Endodermal cell (in vitro differentiated cells): ENCODE results near the gene TRIM2. TPM values are rescaled to one million over a fixed set of nuclear protein-coding genes. Genes with fewer than 3 reads are reported as not detected.

Source experiments
- DNase-seq: peaks from one replicate; pipeline ENCODE4 v3.0.0-alpha.2; 2017
- H3K27ac ChIP-seq: 2 replicates; pipeline ENCODE4 v1.5.1; 2013; ENCODE audit warnings: mild to moderate bottlenecking, low read depth, low read length, moderate library complexity
- H3K27me3 ChIP-seq: 2 replicates; pipeline ENCODE4 v1.6.1; 2013; ENCODE audit warnings: mild to moderate bottlenecking, low read length, moderate library complexity; ENCODE audit not compliant: insufficient read depth, control insufficient read depth, poor library complexity, severe bottlenecking
- H3K36me3 ChIP-seq: 2 replicates; pipeline ENCODE4 v1.7.0; 2013; ENCODE audit warnings: mild to moderate bottlenecking, low read length, moderate library complexity; ENCODE audit not compliant: control insufficient read depth, insufficient read depth
- H3K4me1 ChIP-seq: one replicate; pipeline ENCODE4 v1.7.0; 2013; ENCODE audit warnings: low read length; ENCODE audit not compliant: control insufficient read depth, insufficient read depth
- H3K4me3 ChIP-seq: 2 replicates; pipeline ENCODE4 v1.5.1; 2013; ENCODE audit warnings: mild to moderate bottlenecking, low read length, moderate library complexity
- H3K9ac ChIP-seq: 2 replicates; pipeline ENCODE4 v1.6.1; 2013; ENCODE audit warnings: mild to moderate bottlenecking, low read length, moderate library complexity; ENCODE audit not compliant: poor library complexity, severe bottlenecking; ENCODE audit errors: extremely low read depth
- H3K9me3 ChIP-seq: 2 replicates; pipeline ENCODE4 v1.6.1; 2013; ENCODE audit warnings: mild to moderate bottlenecking, low read length, moderate library complexity; ENCODE audit not compliant: control insufficient read depth
- H3K27ac Mint-ChIP-seq: 2 replicates; pipeline ENCODE4 v1.8.0; 2020; ENCODE audit warnings: mixed read lengths
- H3K27me3 Mint-ChIP-seq: 2 replicates; pipeline ENCODE4 v1.8.0; 2021; ENCODE audit warnings: mild to moderate bottlenecking, mixed read lengths; ENCODE audit not compliant: insufficient read depth
- H3K36me3 Mint-ChIP-seq: 2 replicates; pipeline ENCODE4 v1.8.0; 2020; ENCODE audit warnings: low read depth, mixed read lengths
- H3K4me1 Mint-ChIP-seq: 2 replicates; pipeline ENCODE4 v1.8.0; 2020; ENCODE audit warnings: mixed read lengths
- H3K4me3 Mint-ChIP-seq: 2 replicates; pipeline ENCODE4 v1.8.0; 2020; ENCODE audit warnings: mild to moderate bottlenecking, moderate library complexity, mixed read lengths
- H3K9me3 Mint-ChIP-seq: 2 replicates; pipeline ENCODE4 v1.8.0; 2020; ENCODE audit warnings: mild to moderate bottlenecking, mixed read lengths
- WGBS, 2 experiments: methylation state at CpG; one replicate each; pipeline versions ENCODE4 v1.1.5 to v1.1.7; 2013; ENCODE audit warnings: missing lambda C conversion rate in 2 of 2, mixed read lengths in 1 of 2; ENCODE audit not compliant: insufficient coverage in 1 of 2, insufficient read length in 1 of 2; 5-methylcytosine and 5-hydroxymethylcytosine counted together
- total RNA-seq, 2 donors: library from RNA; stranded (reverse); fragmentation: NEBNext Ultra II Directional in 1 of 2; extraction: Animal tissue kit (Norgen Biotek cat#: 25700) in 1 of 2; gene quantifications; 2 replicates in 1 of 2; 3 replicates in 1 of 2; pipeline ENCODE4 v1.2.1, GENCODE V29; 2021
- TF ChIP-seq, protein P1 (sequence below): fragments of 200-600 bp; sonication (generic); conservative IDR thresholded peaks from 2 replicates; pipeline ENCODE4 v1.5.0; 2021; ENCODE audit warnings: antibody characterized with exemption, mild to moderate bottlenecking

Gene TRIM2
- total RNA-seq, 2 donors from 2014 or later, result 31.8 to 56.1 TPM

DNA sequence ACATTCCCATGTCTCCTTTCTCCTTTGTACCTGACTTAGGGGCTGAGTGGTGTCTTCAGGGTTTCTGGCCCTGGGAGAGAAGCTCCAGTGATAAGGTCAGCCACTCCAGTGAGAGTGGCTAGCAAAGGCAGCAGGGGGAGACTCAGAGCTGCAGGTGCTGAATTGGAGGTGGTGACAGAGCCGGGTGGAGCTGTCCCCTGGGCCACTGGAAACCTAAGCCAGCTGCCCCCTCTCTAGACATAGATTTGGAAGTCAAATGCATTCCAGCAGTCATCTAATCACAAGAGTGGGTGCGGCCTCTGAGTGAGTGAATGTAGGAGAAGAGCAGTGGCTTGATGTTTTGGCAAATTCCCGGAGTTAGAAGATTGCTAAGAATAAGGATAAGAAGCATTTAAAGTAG, 28.5 kb downstream of the TRIM2 start:
- H3K4me1 ChIP-seq, result no peaks in the 10 kb centered on the region
- no peak overlapping the region for H3K4me3 ChIP-seq
- 57% methylated on average over 2 to 3 of the region's 3 CpGs for WGBS, 2 experiments
- no peak overlapping the region for H3K4me3 Mint-ChIP-seq
- no peak overlapping the region for H3K9ac ChIP-seq
- H3K9me3 Mint-ChIP-seq, result no peaks in the 10 kb centered on the region
- no peaks in the 10 kb centered on the region for H3K27me3 ChIP-seq
- peaks cover 4% of the 10 kb centered on the region for H3K36me3 ChIP-seq
- H3K27ac Mint-ChIP-seq, result no peak overlapping the region
- H3K9me3 ChIP-seq, result no peaks in the 10 kb centered on the region
- peaks cover 9% of the 10 kb centered on the region for H3K27me3 Mint-ChIP-seq
- TF ChIP-seq, protein P1, sequence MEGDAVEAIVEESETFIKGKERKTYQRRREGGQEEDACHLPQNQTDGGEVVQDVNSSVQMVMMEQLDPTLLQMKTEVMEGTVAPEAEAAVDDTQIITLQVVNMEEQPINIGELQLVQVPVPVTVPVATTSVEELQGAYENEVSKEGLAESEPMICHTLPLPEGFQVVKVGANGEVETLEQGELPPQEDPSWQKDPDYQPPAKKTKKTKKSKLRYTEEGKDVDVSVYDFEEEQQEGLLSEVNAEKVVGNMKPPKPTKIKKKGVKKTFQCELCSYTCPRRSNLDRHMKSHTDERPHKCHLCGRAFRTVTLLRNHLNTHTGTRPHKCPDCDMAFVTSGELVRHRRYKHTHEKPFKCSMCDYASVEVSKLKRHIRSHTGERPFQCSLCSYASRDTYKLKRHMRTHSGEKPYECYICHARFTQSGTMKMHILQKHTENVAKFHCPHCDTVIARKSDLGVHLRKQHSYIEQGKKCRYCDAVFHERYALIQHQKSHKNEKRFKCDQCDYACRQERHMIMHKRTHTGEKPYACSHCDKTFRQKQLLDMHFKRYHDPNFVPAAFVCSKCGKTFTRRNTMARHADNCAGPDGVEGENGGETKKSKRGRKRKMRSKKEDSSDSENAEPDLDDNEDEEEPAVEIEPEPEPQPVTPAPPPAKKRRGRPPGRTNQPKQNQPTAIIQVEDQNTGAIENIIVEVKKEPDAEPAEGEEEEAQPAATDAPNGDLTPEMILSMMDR, result peak; percentile 81
- peak; percentile 91 for DNase-seq
- H3K4me1 Mint-ChIP-seq, result peaks cover 9% of the 10 kb centered on the region
- H3K36me3 Mint-ChIP-seq, result peaks cover 9% of the 10 kb centered on the region
- H3K27ac ChIP-seq, result no peak overlapping the region

DNA sequence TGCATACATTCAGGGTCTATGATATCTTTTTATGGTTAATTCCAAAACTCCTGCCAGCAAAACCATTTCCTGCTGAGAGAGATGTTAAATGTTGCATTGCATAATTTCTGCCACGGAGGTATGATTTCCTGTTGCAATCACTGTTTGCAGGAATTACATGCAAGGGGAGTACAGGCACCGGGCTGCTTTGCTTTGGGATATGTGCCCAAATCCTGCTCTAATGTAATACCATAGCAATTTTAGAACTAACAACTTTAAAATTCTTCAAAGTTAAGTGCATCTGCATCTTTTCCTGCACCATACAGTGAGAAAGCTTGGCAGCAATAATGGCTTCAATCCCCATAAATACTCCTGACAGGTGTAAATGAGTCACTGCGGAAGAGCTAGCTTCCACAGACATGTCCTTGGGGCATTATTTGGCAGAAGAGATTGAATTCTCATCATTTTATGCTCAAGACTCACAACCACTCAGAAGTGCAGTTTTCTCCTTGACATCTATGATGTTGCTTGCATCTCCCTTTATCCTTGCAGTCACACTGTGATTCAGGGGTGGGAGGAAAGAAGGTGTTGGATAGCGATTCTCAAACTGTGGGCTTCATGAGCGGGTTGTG, 29.6 kb downstream of the TRIM2 start:
- no peak overlapping the region for H3K27ac Mint-ChIP-seq
- H3K36me3 Mint-ChIP-seq, result peaks cover 18% of the 10 kb centered on the region
- Histone ChIP-seq H3K4me3 (no peak overlapping the region), H3K4me1 (no peaks in the 10 kb centered on the region), H3K27me3 (no peaks in the 10 kb centered on the region), H3K36me3 (peaks cover 13% of the 10 kb centered on the region), H3K9ac (no peak overlapping the region), H3K9me3 (peaks cover 7% of the 10 kb centered on the region), H3K27ac (no peak overlapping the region)
- H3K4me3 Mint-ChIP-seq, result no peak overlapping the region
- no peak for DNase-seq
- WGBS, 2 experiments, result 84 to 92% methylated on average over 3 to 5 of the region's 5 CpGs
- H3K27me3 Mint-ChIP-seq, result peaks cover 9% of the 10 kb centered on the region
- H3K9me3 Mint-ChIP-seq, result peaks cover 4% of the 10 kb centered on the region
- TF ChIP-seq, protein P1, result no peak
- H3K4me1 Mint-ChIP-seq, result peaks cover 19% of the 10 kb centered on the region

DNA sequence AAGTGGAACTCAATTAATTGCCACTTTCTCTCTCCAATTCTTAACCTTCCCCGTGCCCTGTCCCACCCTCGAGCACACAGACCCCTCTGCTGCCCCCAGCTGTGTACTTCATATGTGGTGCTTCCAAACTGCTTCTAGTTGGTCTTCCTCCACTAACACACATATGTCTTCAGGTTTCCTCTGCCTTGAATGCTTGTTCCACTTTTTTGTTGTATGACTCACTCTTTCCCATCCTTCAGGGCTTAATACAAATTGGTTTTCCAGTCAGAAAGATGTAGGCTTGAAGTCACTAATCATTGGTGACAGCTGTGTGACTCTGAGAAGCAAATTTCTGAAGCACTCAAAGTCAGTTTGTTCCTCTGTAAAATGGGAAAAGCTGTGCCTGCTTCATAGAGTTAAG, 30.6 kb downstream of the TRIM2 start:
- Mint-ChIP-seq H3K9me3 (peaks cover 6% of the 10 kb centered on the region), H3K27me3 (peaks cover 9% of the 10 kb centered on the region), H3K36me3 (peaks cover 26% of the 10 kb centered on the region), H3K4me3 (no peak overlapping the region), H3K4me1 (peaks cover 19% of the 10 kb centered on the region), H3K27ac (no peak overlapping the region)
- Histone ChIP-seq H3K36me3 (peaks cover 19% of the 10 kb centered on the region), H3K27me3 (no peaks in the 10 kb centered on the region), H3K9ac (no peak overlapping the region), H3K4me1 (no peaks in the 10 kb centered on the region), H3K9me3 (peaks cover 7% of the 10 kb centered on the region), H3K4me3 (no peak overlapping the region), H3K27ac (no peak overlapping the region)
- TF ChIP-seq, protein P1, result no peak
- no peak for DNase-seq
- 89 to 94% methylated on average over 2 of the region's 2 CpGs for WGBS, 2 experiments
